ENCODE data around the gene CREB5. TPM values are rescaled to one million over a fixed set of nuclear protein-coding genes. Genes with fewer than 3 reads are reported as not detected.
A peak's percentile ranks its signal among the peaks of the same experiment; 100 is the strongest.

CREB5 gene
- total RNA-seq, 1 experiment from 2014 or later = 3.8 TPM

GRCh38 chr7:28853834-28854749, 441.8 kb downstream of the CREB5 start:
- peak; percentile 57 for DNase-seq (ENCODE audit: low read depth)

GRCh38 chr7:28854750-28855074, 442.4 kb downstream of the CREB5 start:
- no peak for DNase-seq (ENCODE audit: low read depth)

- peak; percentile 99 for DNase-seq (ENCODE audit: low read depth)
Measured at GRCh38 chr7:28855538-28856217, 443.4 kb downstream of the CREB5 start.

- peak; percentile 13 for DNase-seq (ENCODE audit: low read depth)
Measured at GRCh38 chr7:28856656-28857055, 444.3 kb downstream of the CREB5 start.

GRCh38 chr7:28858206-28858605, 445.9 kb downstream of the CREB5 start:
- peak; percentile 37 for DNase-seq (ENCODE audit: low read depth)

GRCh38 chr7:28858895-28859294, 446.6 kb downstream of the CREB5 start:
- no peak for DNase-seq (ENCODE audit: low read depth)

GRCh38 chr7:28861825-28862224, 449.5 kb downstream of the CREB5 start:
- DNase-seq (ENCODE audit: low read depth) = no peak

GRCh38 chr7:28862595-28863272, 450.4 kb downstream of the CREB5 start:
- DNase-seq (ENCODE audit: low read depth) = peak; percentile 79

- DNase-seq (ENCODE audit: low read depth) = peak; percentile 61
Measured at GRCh38 chr7:28865601-28866144, 453.4 kb downstream of the CREB5 start.

- DNase-seq (ENCODE audit: low read depth) = no peak
Measured at GRCh38 chr7:28868712-28869111, 456.4 kb downstream of the CREB5 start.

GRCh38 chr7:28871077-28871476, 458.8 kb downstream of the CREB5 start:
- no peak for DNase-seq (ENCODE audit: low read depth)

GRCh38 chr7:28871631-28872030, 459.3 kb downstream of the CREB5 start:
- DNase-seq (ENCODE audit: low read depth) = no peak

- no peak for DNase-seq (ENCODE audit: low read depth)
Measured at GRCh38 chr7:28872226-28872625, 459.9 kb downstream of the CREB5 start.

GRCh38 chr7:28873365-28873764, 461.0 kb downstream of the CREB5 start:
- no peak for DNase-seq (ENCODE audit: low read depth)

GRCh38 chr7:28874001-28874400, 461.7 kb downstream of the CREB5 start:
- DNase-seq (ENCODE audit: low read depth) = no peak

Other genes with a start within 250 kb of the CREB5 start
- gene JAZF1, start 231.7 kb upstream of the CREB5 start, total RNA-seq (2014; rRNA removed; shearing (Covaris generic)) = 9.1 and 11.3 TPM in 2 replicates